ENCODE results near the gene TRDN. TPM values are rescaled to one million over a fixed set of nuclear protein-coding genes. Genes with fewer than 3 reads are reported as not detected.
"Not testable (repeated sequence)": the region's sequence is repeated elsewhere in the genome, so short reads cannot be mapped to it uniquely, and the experiment has no call there.

TRDN gene
- total RNA-seq, 6 experiments from 2014 or later, result 0.06 to 0.19 TPM; not detected in 4

- WGBS (ENCODE audit: insufficient coverage, low coverage, low lambda C conversion rate, missing lambda C conversion rate), result 11% methylated on average over 3 of the region's 3 CpGs
- no peak for ATAC-seq
- no peaks in the 10 kb centered on the region for H3K36me3 ChIP-seq
Observed at GRCh38 chr6:123276546-123276980, 360.2 kb downstream of the TRDN start.

GRCh38 chr6:123263981-123264380, 372.8 kb downstream of the TRDN start:
- Histone ChIP-seq H3K27ac (no peak overlapping the region), H3K36me3 (no peaks in the 10 kb centered on the region), H3K4me3 (no peak overlapping the region), H3K9me3 (no peaks in the 10 kb centered on the region), H3K4me1 (no peaks in the 10 kb centered on the region), H3K27me3 (no peaks in the 10 kb centered on the region)
- ATAC-seq (no peak), DNase-seq (no peak)
- TF ChIP-seq POLR2A (IDR thresholded peaks at IDR 0.05) (no peak), CTCF (IDR thresholded peaks at IDR 0.05) (no peak)
- WGBS (ENCODE audit: insufficient coverage, low coverage, low lambda C conversion rate, missing lambda C conversion rate), result 54% methylated on average over 5 of the region's 5 CpGs
- intact Hi-C loops (cut with DNase I), result no loop called here

More at GRCh38 chr6:123276546-123276980, 360.2 kb downstream of the TRDN start:
- Histone ChIP-seq H3K27me3 (no peaks in the 10 kb centered on the region), H3K4me3 (no peak overlapping the region), H3K4me1 (no peaks in the 10 kb centered on the region), H3K27ac (no peak overlapping the region), H3K9me3 (no peaks in the 10 kb centered on the region)
- intact Hi-C loops (cut with DNase I), result no loop called here
- no peak for TF ChIP-seq CTCF (IDR thresholded peaks at IDR 0.05)
- TF ChIP-seq POLR2A (IDR thresholded peaks at IDR 0.05), result no peak
- no peak for DNase-seq

- Histone ChIP-seq H3K4me3 (no peak overlapping the region), H3K4me1 (no peaks in the 10 kb centered on the region), H3K9me3 (no peaks in the 10 kb centered on the region), H3K27me3 (no peaks in the 10 kb centered on the region), H3K36me3 (no peaks in the 10 kb centered on the region), H3K27ac (no peak overlapping the region)
- TF ChIP-seq CTCF (IDR thresholded peaks at IDR 0.05), result no peak
- no peak for TF ChIP-seq POLR2A (IDR thresholded peaks at IDR 0.05)
- DNase-seq (no peak), ATAC-seq (no peak)
- intact Hi-C loops (cut with DNase I), result no loop called here
- WGBS (ENCODE audit: insufficient coverage, low coverage, low lambda C conversion rate, missing lambda C conversion rate), result 23% methylated on average over 1 of the region's 1 CpG
Observed at GRCh38 chr6:123240626-123241025, 396.1 kb downstream of the TRDN start.

- Histone ChIP-seq H3K27me3 (no peaks in the 10 kb centered on the region), H3K27ac (no peak overlapping the region), H3K9me3 (no peaks in the 10 kb centered on the region), H3K4me3 (no peak overlapping the region), H3K4me1 (no peaks in the 10 kb centered on the region), H3K36me3 (no peaks in the 10 kb centered on the region)
- no peak for DNase-seq
- intact Hi-C loops (cut with DNase I), result no loop called here
- TF ChIP-seq CTCF (IDR thresholded peaks at IDR 0.05), result no peak
- no peak for TF ChIP-seq POLR2A (IDR thresholded peaks at IDR 0.05)
- ATAC-seq, result no peak
- 54% methylated on average over 4 of the region's 4 CpGs for WGBS (ENCODE audit: insufficient coverage, low coverage, low lambda C conversion rate, missing lambda C conversion rate)
Observed at GRCh38 chr6:123233336-123233735, 403.4 kb downstream of the TRDN start.

GRCh38 chr6:123227789-123228188, 409.0 kb downstream of the TRDN start:
- H3K27me3 ChIP-seq; intact Hi-C loops (cut with DNase I); H3K4me1 ChIP-seq; H3K36me3 ChIP-seq; H3K27ac ChIP-seq; ATAC-seq; H3K9me3 ChIP-seq; DNase-seq; H3K4me3 ChIP-seq: not testable (repeated sequence)
- 8% methylated on average over 2 of the region's 2 CpGs for WGBS (ENCODE audit: insufficient coverage, low coverage, low lambda C conversion rate, missing lambda C conversion rate)
